ENCODE measurements around the gene CD200R1.

Gene CD200R1

DNA sequence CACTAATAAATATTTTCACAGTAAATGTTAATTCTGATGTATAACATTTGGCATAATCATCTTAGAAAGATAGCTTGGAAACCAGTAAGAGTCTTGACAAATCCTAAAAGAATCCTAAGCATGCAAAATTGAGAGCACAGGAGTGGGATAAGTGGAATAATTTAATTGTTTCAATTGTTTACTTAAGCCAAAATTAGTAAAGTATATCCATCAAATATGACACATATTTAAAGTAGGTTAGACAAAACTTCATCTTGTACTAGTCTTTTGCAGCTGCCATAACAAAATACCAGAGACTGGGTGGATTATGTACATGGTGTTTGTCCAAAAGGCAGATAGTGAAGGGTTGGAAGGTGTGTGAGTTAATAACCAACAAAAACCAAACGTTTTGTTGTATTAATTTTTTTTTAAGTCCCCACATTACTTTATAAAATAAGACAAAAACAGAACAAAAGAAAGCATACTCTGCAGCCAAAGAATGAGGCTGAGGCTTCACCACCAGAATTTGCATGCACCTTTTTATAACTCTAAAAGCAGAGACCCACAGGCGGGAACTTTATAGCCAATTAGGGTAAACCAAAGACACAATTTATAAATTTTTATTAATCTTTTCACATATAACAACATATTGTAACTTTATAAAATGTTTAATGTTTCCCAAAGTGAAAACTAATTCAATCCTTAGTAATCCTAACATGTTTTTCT is 86.4 kb downstream of the CD200R1 start:
- DNase-seq (ENCODE audit: low spot score), result no peak

DNA sequence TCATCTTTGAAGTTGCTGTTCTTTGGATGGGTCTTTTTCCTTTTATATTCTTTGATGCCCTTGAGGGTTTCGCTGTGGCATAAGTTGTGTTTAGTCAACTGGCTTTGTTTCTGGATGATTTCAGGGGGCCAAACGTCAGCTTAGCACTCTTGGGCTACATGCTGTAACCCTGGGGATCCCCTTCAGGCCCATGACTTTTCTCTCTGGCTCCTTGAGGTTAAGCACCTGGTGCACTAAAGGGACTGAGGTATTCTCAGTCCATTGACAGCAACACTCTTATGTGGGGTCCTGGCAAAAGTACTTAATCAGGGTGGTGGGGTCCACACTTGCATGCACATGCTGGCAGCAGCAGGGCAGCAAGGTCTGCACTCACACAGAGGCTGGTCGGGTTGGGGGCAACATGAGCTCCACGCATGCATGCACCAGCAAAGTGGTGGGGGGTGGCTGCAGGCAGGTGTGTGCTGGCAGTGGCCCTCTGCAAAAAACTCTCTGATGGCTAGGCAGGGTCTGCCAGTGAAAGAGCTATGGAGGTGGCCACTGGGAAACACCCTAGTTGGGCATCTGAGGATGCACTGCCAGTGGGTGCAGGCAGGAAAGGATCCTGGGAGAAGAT is 90.1 kb downstream of the CD200R1 start:
- no peak for DNase-seq (ENCODE audit: low spot score)

DNA sequence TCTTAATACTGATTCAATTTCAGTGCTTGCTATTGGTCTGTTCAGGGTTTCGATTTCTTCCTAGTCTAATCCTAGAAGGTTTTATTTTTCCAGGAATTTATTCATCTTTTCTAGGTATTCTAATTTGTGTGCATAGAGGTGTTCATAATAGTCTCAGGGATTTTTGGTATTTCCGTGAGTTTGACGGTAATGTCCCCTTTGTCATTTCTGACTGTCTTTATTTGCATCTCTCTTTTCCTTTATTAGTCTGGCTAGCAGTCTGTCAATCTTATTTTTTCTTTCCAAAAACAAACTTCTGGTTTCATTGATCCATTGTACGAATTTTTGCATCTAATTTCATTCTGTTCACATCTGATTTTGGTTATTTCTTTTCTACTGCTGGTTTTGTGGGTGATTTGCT is 93.0 kb downstream of the CD200R1 start:
- no peak for DNase-seq (ENCODE audit: low spot score)

DNA sequence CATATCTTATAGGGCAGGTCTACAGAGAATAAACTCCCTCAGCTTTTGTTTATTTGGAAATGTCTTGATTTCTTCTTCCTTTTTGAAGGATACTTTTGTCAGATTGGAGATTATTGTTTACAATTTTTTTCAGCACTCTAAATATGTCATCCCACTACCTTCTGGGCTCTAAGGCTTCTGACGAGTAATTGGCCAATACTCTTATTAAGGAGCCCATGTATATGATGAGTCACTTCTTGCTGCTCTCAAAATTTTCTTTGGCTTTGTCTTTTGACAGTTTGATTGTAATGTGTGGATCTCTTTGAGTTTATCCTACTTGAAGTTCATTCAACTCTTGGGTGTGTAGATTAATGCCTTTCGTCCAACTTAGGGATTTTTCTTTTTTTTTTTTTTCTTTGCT is 99.3 kb downstream of the CD200R1 start:
- DNase-seq (ENCODE audit: low spot score), result no peak

DNA sequence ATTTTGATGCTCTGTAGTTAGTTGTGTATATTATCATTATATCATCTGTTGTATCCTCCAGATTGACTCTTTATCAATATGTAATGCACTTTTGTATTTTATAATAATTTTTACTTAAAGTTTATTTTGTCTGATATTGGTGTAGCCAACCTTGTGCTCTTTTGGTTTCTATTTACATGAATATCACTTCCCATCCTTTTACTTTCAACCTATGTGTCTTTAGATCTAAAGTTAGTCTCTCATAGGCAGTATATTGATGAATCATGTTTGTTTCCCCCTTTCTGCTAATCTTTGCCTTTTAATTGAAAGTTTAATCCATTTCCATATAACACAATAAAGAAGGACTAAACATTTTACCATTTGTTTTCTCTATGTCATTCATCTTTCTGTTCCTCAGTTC is 100.2 kb downstream of the CD200R1 start:
- DNase-seq (ENCODE audit: low spot score), result no peak

DNA sequence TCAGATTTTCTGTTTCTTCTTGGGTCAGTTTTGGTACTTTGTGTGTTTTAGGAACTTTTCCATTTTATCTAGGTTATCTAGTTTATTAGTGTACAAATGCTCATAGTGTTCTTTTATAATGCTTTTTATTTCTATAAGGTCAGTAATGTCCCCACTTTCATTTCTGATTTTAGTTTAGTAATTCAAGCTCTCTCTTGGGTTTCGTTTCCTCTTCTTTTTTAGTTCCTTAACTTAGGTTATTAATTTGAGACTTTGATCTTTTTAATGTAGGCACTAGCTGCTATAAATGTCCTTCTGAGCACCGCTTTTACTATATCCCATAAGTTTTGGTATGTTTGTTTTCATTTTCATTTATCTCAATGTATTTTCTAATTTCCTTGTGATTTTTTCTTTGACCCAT is 101.3 kb downstream of the CD200R1 start:
- DNase-seq (ENCODE audit: low spot score), result no peak

DNA sequence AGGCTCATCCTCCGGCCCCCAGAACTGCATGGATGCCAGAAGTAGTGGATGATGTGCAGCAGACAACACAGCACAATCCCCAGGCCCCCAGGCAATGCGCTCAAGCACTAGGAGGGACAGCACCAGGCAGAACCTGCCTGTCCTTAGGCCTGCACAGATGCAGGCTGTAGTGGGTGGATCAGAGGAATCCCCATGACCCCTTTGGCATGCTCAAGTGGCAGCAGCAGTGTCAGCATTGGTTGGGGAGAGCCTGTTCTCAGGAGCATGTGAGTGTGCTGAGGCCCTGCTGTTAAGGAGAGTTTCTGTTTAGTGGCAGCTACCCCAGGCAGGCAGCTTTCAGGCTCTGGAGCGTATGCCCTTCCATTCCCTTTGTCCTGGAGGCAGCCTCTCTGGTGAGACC is 103.2 kb downstream of the CD200R1 start:
- DNase-seq (ENCODE audit: low spot score), result no peak
